EH (cell line): ENCODE data around the gene C10orf120.

Source experiments
- DNase-seq: peaks from one replicate; pipeline ENCODE4 v3.0.0-alpha.2; 2015; ENCODE audit warnings: low read depth

C10orf120 gene

GRCh38 chr10:122699796-122700455, at the start of gene C10orf120:
C10orf120 (minus strand) TSS chr10:122699846; CDS start chr10:122699790, 56 bp downstream.
- DNase-seq: no peak

GRCh38 chr10:122748496-122748895, 48.9 kb upstream of the C10orf120 start:
- no peak for DNase-seq

GRCh38 chr10:122746408-122746807, 46.8 kb upstream of the C10orf120 start:
- no peak for DNase-seq

GRCh38 chr10:122744257-122744656, 44.6 kb upstream of the C10orf120 start:
- DNase-seq: no peak

GRCh38 chr10:122740640-122741039, 41.0 kb upstream of the C10orf120 start:
- DNase-seq: peak; percentile 11

- DNase-seq: no peak
Observed at GRCh38 chr10:122738031-122738430, 38.4 kb upstream of the C10orf120 start.

- DNase-seq: no peak
Observed at GRCh38 chr10:122733931-122734665, 34.5 kb upstream of the C10orf120 start.

GRCh38 chr10:122733443-122733842, 33.8 kb upstream of the C10orf120 start:
- DNase-seq: no peak

GRCh38 chr10:122730238-122730637, 30.6 kb upstream of the C10orf120 start:
- no peak for DNase-seq

GRCh38 chr10:122729126-122729525, 29.5 kb upstream of the C10orf120 start:
- no peak for DNase-seq

- no peak for DNase-seq
Observed at GRCh38 chr10:122727426-122727825, 27.8 kb upstream of the C10orf120 start.

- no peak for DNase-seq
Observed at GRCh38 chr10:122725768-122726167, 26.1 kb upstream of the C10orf120 start.

- DNase-seq: no peak
Observed at GRCh38 chr10:122725006-122725405, 25.4 kb upstream of the C10orf120 start.

- no peak for DNase-seq
Observed at GRCh38 chr10:122721111-122721510, 21.5 kb upstream of the C10orf120 start.

GRCh38 chr10:122716025-122716424, 16.4 kb upstream of the C10orf120 start:
- no peak for DNase-seq

GRCh38 chr10:122715576-122715975, 15.9 kb upstream of the C10orf120 start:
- no peak for DNase-seq

- no peak for DNase-seq
Observed at GRCh38 chr10:122713091-122713885, 13.6 kb upstream of the C10orf120 start.

GRCh38 chr10:122710576-122710975, 10.9 kb upstream of the C10orf120 start:
- no peak for DNase-seq

- no peak for DNase-seq
Observed at GRCh38 chr10:122709971-122710370, 10.3 kb upstream of the C10orf120 start.

GRCh38 chr10:122707535-122707934, 7.9 kb upstream of the C10orf120 start:
- DNase-seq: no peak

GRCh38 chr10:122706947-122707346, 7.3 kb upstream of the C10orf120 start:
- DNase-seq: no peak

GRCh38 chr10:122706467-122706866, 6.8 kb upstream of the C10orf120 start:
- no peak for DNase-seq
